HepG2 (cell line): ENCODE measurements around the gene ANAPC2. TPM values are rescaled to one million over a fixed set of nuclear protein-coding genes. Genes with fewer than 3 reads are reported as not detected.
A peak's percentile ranks its signal among the peaks of the same experiment; 100 is the strongest.

Experiments used
- KDM3A ChIP-seq: IDR thresholded peaks from 2 replicates; pipeline ENCODE4 v1.6.1; 2018; ENCODE audit warnings: low read depth, missing compliant biosample characterization
- KDM5A ChIP-seq: fragments of 200-600 bp; sonication (generic); IDR thresholded peaks from 2 replicates; pipeline ENCODE4 v1.7.0; 2018; ENCODE audit warnings: antibody characterized with exemption, mild to moderate bottlenecking, low read length, borderline replicate concordance
- KMT2B ChIP-seq: IDR thresholded peaks from 2 replicates; pipeline ENCODE4 v1.6.1; 2016; ENCODE audit warnings: missing genetic modification reagents, missing compliant biosample characterization
- MTA1 ChIP-seq: sonication (generic); formaldehyde crosslinking; IDR thresholded peaks from 2 replicates; pipeline ENCODE4 v1.4.0; 2020; ENCODE audit warnings: missing genetic modification reagents, mild to moderate bottlenecking, borderline replicate concordance
- MXD1 ChIP-seq: sonication (generic); formaldehyde crosslinking; IDR thresholded peaks from 2 replicates; pipeline ENCODE4 v1.4.0; 2020; ENCODE audit warnings: mild to moderate bottlenecking, missing genetic modification reagents
- MXI1 ChIP-seq: IDR thresholded peaks from 3 replicates; pipeline ENCODE4 v1.6.1; 2012; ENCODE audit warnings: low read depth, low read length, inconsistent platforms, borderline replicate concordance
- MYPOP ChIP-seq: sonication (generic); formaldehyde crosslinking; IDR thresholded peaks from 2 replicates; pipeline ENCODE4 v1.8.1; 2023; ENCODE audit warnings: mild to moderate bottlenecking, moderate library complexity, missing genetic modification reagents
- NFYC ChIP-seq: IDR thresholded peaks from 2 replicates; pipeline ENCODE4 v1.6.1; 2016; ENCODE audit warnings: missing genetic modification reagents, missing compliant biosample characterization
- PHF21A ChIP-seq: sonication (generic); formaldehyde crosslinking; IDR thresholded peaks from 2 replicates; pipeline ENCODE4 v1.5.0; 2020; ENCODE audit warnings: mild to moderate bottlenecking, missing genetic modification reagents
- POLR2AphosphoS5 ChIP-seq: IDR thresholded peaks from 2 replicates; pipeline ENCODE4 v1.6.1; 2012; ENCODE audit warnings: low read depth, low read length
- PREB ChIP-seq: sonication (generic); formaldehyde crosslinking; IDR thresholded peaks from 2 replicates; pipeline ENCODE4 v1.4.0; 2020; ENCODE audit warnings: missing genetic modification reagents
- RFX3 ChIP-seq: IDR thresholded peaks from 2 replicates; pipeline ENCODE4 v1.6.1; 2016; ENCODE audit warnings: missing biosample characterization, missing genetic modification reagents
- RXRB ChIP-seq: IDR thresholded peaks from 2 replicates; pipeline ENCODE4 v1.6.1; 2016; ENCODE audit warnings: borderline replicate concordance, missing genetic modification reagents, missing compliant biosample characterization
- WIZ ChIP-seq: sonication (generic); formaldehyde crosslinking; IDR thresholded peaks from 2 replicates; pipeline ENCODE4 v1.5.1; 2020; ENCODE audit warnings: mild to moderate bottlenecking, missing genetic modification reagents
- ZBTB3 ChIP-seq: sonication (generic); formaldehyde crosslinking; IDR thresholded peaks from 2 replicates; pipeline ENCODE4 v1.4.0; 2020; ENCODE audit warnings: low read depth, mild to moderate bottlenecking, moderate library complexity, missing genetic modification reagents, borderline replicate concordance
- ZFAT ChIP-seq: sonication (generic); formaldehyde crosslinking; conservative IDR thresholded peaks from 2 replicates; pipeline ENCODE4 v1.8.1; 2023; ENCODE audit warnings: missing genetic modification reagents, inconsistent platforms
- ZNF18 ChIP-seq: sonication (generic); formaldehyde crosslinking; IDR thresholded peaks from 2 replicates; pipeline ENCODE4 v1.8.0; 2022; ENCODE audit warnings: mild to moderate bottlenecking, missing genetic modification reagents; ENCODE audit not compliant: insufficient replicate concordance
- ZNF251 ChIP-seq: sonication (generic); formaldehyde crosslinking; IDR thresholded peaks from 2 replicates; pipeline ENCODE4 v1.9.0; 2021; ENCODE audit warnings: mild to moderate bottlenecking, missing genetic modification reagents
- ZNF350 ChIP-seq: sonication (generic); formaldehyde crosslinking; IDR thresholded peaks from 2 replicates; pipeline ENCODE4 v1.4.0; 2020; ENCODE audit warnings: mild to moderate bottlenecking, low read depth, missing genetic modification reagents, borderline replicate concordance
- ZNF740 ChIP-seq: sonication (generic); formaldehyde crosslinking; IDR thresholded peaks from 2 replicates; pipeline ENCODE4 v1.4.0; 2020; ENCODE audit warnings: missing genetic modification reagents
- ZNF770 ChIP-seq: sonication (generic); formaldehyde crosslinking; IDR thresholded peaks from 2 replicates; pipeline ENCODE4 v1.5.0; 2020; ENCODE audit warnings: mild to moderate bottlenecking, missing genetic modification reagents
- ZSCAN20 ChIP-seq: sonication (generic); formaldehyde crosslinking; IDR thresholded peaks from 2 replicates; pipeline ENCODE4 v1.4.0; 2020; ENCODE audit warnings: missing genetic modification reagents, mild to moderate bottlenecking, borderline replicate concordance
- polyA plus RNA-seq, 8 experiments: library from polyadenylated mRNA; depleted of rRNA in 3 of 8; stranded (reverse) in 7 of 8; unstranded in 1 of 8; fragments of >200 nt; fragmentation: Illumina TruSeq in 4 of 8; extraction: Trizol in 4 of 8; gene quantifications; 2 replicates each; pipeline versions ENCODE4 v1.2.1 to v1.2.3, GENCODE V29; 2011 to 2016; ENCODE audit warnings: low read depth in 4 of 8, missing spikeins in 1 of 8, mixed read lengths in 1 of 8; ENCODE audit not compliant: insufficient read depth in 1 of 8
- total RNA-seq, 5 experiments: library from RNA; depleted of rRNA; stranded (reverse); fragments of >200 nt; fragmentation: Illumina TruSeq; extraction: Trizol; gene quantifications; 2 replicates each; pipeline ENCODE4 v1.2.3, GENCODE V29; 2016; ENCODE audit warnings: low read depth in 1 of 5

The ANAPC2 gene
- total and polyA plus RNA-seq, 2 of the 13 experiments (the other 11 are each of a cell fraction or from before 2014, with no cell fraction given): 12.3 to 15.4 TPM

GRCh38 chr9:137223078-137223970, 35.0 kb upstream of the ANAPC2 start (continued):
- peak; percentile 45; the same call in 1 of the 2 replicates for TF ChIP-seq PHF21A (CRISPR knock-in tag)
- no peak for TF ChIP-seq ZNF18 (CRISPR knock-in tag)
- TF ChIP-seq MYPOP (CRISPR knock-in tag): peak; percentile 61; the same call in 1 of the 2 replicates
- no peak for TF ChIP-seq ZSCAN20 (CRISPR knock-in tag)
- TF ChIP-seq WIZ (CRISPR knock-in tag): 0 out of 2 replicates have a peak, but pooled peaks have one; percentile 28
- TF ChIP-seq PREB (CRISPR knock-in tag): no peak
- no peak for TF ChIP-seq ZNF251 (CRISPR knock-in tag)
- TF ChIP-seq ZNF740 (CRISPR knock-in tag): no peak
- TF ChIP-seq NFYC: peak; percentile 68; the same call in 1 of the 2 replicates
- peak; percentile 15; the same call in 1 of the 2 replicates for TF ChIP-seq RXRB
- TF ChIP-seq ZNF350 (CRISPR knock-in tag): 0 out of 2 replicates have a peak, but pooled peaks have one; percentile 17
- peak; percentile 69 for TF ChIP-seq POLR2AphosphoS5
- TF ChIP-seq MXI1: peak; percentile 78; the same call in 2 of the 3 replicates
- peak; percentile 86 for TF ChIP-seq KDM5A
- TF ChIP-seq MXD1 (CRISPR knock-in tag): peak; percentile 42
- 0 out of 2 replicates have a peak, but pooled peaks have one; percentile 17 for TF ChIP-seq KMT2B (CRISPR knock-in tag)
- TF ChIP-seq ZNF770 (CRISPR knock-in tag): 0 out of 2 replicates have a peak, but pooled peaks have one; percentile 18
- no peak for TF ChIP-seq ZFAT
- TF ChIP-seq MTA1: no peak; the same call in 1 of the 2 replicates
- TF ChIP-seq KDM3A (CRISPR knock-in tag): no peak
- TF ChIP-seq ZBTB3 (CRISPR knock-in tag): no peak
- TF ChIP-seq RFX3 (CRISPR knock-in tag): no peak
